GM04503 (cell line): ENCODE measurements around the gene CCDC107.

Experiments
- DNase-seq: peaks from one replicate; pipeline ENCODE4 v3.0.0-alpha.2; 2012; ENCODE audit warnings: low read depth

CCDC107 gene

DNA sequence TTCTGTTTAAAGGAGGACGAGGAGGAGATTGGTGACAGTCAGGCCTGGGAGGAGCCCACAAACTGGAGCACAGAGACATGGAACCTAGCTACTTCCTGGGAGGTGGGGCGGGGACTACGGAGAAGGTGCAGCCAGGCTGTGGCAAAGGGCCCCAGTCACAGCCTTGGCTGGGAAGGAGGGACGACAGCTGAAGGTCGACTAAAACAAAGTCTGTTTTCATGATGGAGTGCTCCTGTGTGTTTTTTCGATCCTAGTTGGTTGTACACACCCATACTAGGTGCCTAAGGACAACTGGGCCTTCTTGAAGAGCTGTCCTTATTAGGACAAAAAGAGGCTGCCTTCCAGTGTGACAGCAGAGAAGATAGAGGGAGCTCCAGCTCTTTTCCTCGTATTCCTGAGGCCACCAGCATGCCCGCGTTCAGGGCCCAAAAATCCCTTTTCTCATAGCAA lies 2.9 kb downstream of the CCDC107 start:
- no peak for DNase-seq

DNA sequence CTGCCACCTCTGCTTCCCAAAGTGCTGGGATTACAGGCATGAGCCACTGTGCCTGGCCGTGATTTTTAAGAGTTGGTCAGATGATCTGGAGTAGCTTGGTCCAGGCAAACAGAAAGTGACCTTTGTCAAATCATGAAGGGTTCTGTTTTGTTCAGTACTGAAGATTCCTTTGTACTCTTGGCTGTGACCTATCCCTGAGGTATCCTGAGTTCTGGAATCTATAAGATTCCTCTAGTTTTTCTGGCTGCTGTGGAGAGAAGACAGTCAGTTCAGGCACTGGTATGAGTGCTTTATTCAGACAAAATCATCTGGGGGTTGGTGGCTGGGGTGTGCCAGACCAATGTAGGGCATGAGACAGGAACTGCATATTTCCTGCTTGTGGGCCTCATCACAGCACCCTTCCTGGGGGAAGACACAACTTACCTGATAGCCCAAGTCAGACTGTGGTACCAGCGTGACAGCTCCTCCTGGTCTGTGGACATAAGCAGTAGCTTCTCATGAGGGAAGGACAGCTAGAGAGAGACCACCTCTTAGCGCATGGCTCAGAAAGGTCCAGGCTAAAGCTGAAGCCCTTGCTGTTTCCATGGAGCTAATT lies 3.8 kb downstream of the CCDC107 start:
- no peak for DNase-seq

GRCh38 chr9:35662437-35662836 lies 4.3 kb downstream of the CCDC107 start:
- no peak for DNase-seq

GRCh38 chr9:35664531-35665470 lies 6.7 kb downstream of the CCDC107 start, which contains the start of gene ARHGEF39:
Gene ARHGEF39 (minus strand): TSS chr9:35665195. CDS start chr9:35665169, 26 bp downstream.
- DNase-seq = no peak

DNA sequence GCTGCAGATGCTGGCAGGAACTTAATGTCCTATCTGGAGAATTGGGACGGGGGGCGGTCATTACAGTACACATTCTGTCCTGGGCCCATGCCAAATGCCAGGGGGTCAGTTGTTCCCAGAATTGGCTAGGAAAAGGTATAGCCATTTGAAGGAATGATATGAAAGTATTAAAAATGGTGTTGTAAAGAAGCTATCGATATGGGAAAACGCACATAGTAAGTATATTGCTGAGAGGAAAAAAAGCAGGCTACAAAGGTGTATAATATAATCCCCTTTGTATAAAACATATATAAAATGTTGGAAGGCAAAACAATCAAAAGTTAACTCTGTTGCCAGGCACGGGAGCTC lies 7.4 kb downstream of the CCDC107 start:
- no peak for DNase-seq

- no peak for DNase-seq
Measured at GRCh38 chr9:35666045-35666444, 8.0 kb downstream of the CCDC107 start.

- no peak for DNase-seq
Measured at GRCh38 chr9:35666549-35666948, 8.5 kb downstream of the CCDC107 start.

- no peak for DNase-seq
Measured at GRCh38 chr9:35667939-35668338, 9.8 kb downstream of the CCDC107 start.

- DNase-seq = no peak
Measured at GRCh38 chr9:35669331-35670145, 11.4 kb downstream of the CCDC107 start.

GRCh38 chr9:35673132-35674024 lies 15.3 kb downstream of the CCDC107 start, which contains the start of gene CA9:
Gene CA9 (plus strand): TSS chr9:35673928. CDS start chr9:35673960, 32 bp downstream.
- DNase-seq = no peak

DNA sequence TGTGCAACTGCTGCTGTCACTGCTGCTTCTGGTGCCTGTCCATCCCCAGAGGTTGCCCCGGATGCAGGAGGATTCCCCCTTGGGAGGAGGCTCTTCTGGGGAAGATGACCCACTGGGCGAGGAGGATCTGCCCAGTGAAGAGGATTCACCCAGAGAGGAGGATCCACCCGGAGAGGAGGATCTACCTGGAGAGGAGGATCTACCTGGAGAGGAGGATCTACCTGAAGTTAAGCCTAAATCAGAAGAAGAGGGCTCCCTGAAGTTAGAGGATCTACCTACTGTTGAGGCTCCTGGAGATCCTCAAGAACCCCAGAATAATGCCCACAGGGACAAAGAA lies 15.9 kb downstream of the CCDC107 start:
- DNase-seq = no peak

DNA sequence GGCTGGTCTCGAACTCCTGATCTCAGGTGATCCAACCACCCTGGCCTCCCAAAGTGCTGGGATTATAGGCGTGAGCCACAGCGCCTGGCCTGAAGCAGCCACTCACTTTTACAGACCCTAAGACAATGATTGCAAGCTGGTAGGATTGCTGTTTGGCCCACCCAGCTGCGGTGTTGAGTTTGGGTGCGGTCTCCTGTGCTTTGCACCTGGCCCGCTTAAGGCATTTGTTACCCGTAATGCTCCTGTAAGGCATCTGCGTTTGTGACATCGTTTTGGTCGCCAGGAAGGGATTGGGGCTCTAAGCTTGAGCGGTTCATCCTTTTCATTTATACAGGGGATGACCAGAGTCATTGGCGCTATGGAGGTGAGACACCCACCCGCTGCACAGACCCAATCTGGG lies 17.1 kb downstream of the CCDC107 start:
- DNase-seq = no peak

GRCh38 chr9:35675732-35676392 lies 17.8 kb downstream of the CCDC107 start:
- no peak for DNase-seq

- DNase-seq = no peak
Measured at GRCh38 chr9:35679091-35679490, 21.0 kb downstream of the CCDC107 start.

- DNase-seq = no peak
Measured at GRCh38 chr9:35679766-35680330, 21.8 kb downstream of the CCDC107 start.

DNA sequence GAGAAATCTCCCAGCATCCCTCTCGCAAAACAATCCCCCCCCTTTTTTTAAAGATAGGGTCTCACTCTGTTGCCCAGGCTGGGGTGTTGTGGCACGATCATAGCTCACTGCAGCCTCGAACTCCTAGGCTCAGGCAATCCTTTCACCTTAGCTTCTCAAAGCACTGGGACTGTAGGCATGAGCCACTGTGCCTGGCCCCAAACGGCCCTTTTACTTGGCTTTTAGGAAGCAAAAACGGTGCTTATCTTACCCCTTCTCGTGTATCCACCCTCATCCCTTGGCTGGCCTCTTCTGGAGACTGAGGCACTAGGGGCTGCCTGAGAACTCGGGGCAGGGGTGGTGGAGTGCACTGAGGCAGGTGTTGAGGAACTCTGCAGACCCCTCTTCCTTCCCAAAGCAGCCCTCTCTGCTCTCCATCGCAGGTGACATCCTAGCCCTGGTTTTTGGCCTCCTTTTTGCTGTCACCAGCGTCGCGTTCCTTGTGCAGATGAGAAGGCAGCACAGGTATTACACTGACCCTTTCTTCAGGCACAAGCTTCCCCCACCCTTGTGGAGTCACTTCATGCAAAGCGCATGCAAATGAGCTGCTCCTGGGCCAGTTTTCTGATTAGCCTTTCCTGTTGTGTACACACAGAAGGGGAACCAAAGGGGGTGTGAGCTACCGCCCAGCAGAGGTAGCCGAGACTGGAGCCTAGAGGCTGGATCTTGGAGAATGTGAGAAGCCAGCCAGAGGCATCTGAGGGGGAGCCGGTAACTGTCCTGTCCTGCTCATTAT lies 22.4 kb downstream of the CCDC107 start:
- no peak for DNase-seq

DNA sequence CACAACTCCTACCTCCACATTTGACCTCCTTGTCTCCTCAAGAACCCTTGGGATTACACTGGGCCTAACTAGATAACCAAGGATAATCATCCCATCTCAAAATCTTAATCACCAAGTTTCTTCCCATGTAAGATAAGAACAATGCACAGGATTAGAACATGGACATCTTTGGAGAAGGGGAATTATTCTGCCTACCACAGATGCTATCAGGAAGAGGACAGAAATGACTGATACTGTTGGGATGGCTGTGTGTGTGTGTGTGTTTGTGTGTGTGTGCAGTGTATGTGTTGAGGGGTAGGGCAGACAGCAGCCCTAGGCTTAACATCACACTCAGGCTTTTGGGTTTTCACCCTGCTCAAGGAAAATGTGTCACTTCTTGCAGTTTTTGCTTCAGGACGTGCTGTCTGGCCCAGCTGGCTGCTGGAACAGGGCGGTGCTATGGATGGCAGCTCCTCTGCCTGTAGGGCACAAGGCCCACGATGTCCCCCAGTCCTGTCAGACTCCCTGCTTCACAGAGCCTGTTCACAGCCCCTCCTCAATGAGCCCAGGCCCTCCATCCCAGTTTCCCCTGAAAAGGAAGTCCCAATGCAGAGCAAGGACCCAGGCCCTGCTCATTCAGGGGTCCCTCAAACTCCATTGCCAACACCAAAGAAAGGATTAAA lies 23.4 kb downstream of the CCDC107 start:
- DNase-seq = no peak

DNA sequence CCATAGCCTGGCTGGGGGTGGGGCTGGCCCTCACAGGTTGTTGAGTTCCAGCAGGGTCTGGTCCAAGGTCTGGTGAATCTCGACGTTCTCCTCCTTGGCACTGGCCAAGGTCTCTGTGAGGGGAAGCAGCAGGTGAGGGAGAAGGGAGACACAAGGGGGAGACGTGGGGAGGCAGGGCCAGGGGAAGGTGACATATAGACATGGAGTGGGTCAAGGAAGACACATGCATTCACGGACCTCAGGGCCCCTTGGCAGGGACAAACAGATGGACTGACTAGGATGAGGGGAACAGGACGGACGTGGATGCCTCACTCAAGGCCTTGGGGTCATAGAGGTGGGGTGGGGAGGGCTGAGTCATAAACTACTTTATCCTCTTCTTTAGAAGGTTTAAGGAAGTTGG lies 24.0 kb downstream of the CCDC107 start:
- DNase-seq = no peak
